HEK293 (cell line): ENCODE data around the gene NOVA1.
A peak's percentile ranks its signal among the peaks of the same experiment; 100 is the strongest.

Source experiments
- CTCF ChIA-PET: fragments of 350-600 bp; formaldehyde crosslinking; extraction: SDS; loops from one replicate; lab custom pipeline; 2021; ENCODE audit warnings: antibody characterized with exemption; lab: Yijun Ruan, JAX
- POLR2A ChIA-PET: fragments of 300-600 bp; formaldehyde crosslinking; extraction: SDS; loops from one replicate; lab custom pipeline; 2020; ENCODE audit warnings: antibody characterized with exemption, inconsistent platforms; lab: Yijun Ruan, JAX
- H3K27ac ChIP-seq: fragments of 200-500 bp; sonication (Bioruptor generic); 2 replicates; pipeline ENCODE4 v1.5.1; 2014; ENCODE audit warnings: low read depth, low read length, control low read depth, inconsistent platforms; ENCODE audit errors: extremely low read depth
- H3K36me3 ChIP-seq, 2 experiments: fragments of 200-500 bp in 1 of 2; sonication (Bioruptor generic) in 1 of 2; 1 replicate in 1 of 2; 2 replicates in 1 of 2; pipeline ENCODE4 v1.5.1; 2014 to 2017; ENCODE audit warnings: inconsistent platforms in 2 of 2, low read length in 2 of 2; ENCODE audit not compliant: control insufficient read depth in 2 of 2, insufficient read depth in 1 of 2
- H3K4me1 ChIP-seq: fragments of 200-500 bp; sonication (Bioruptor generic); 2 replicates; pipeline ENCODE4 v1.5.1; 2014; ENCODE audit warnings: mild to moderate bottlenecking, low read length, inconsistent platforms; ENCODE audit not compliant: control insufficient read depth, insufficient read depth
- H3K4me3 ChIP-seq: 2 replicates; pipeline ENCODE4 v1.5.1; 2011; ENCODE audit warnings: low read depth, mild to moderate bottlenecking, control low read depth, low read length, moderate library complexity
- H3K9me3 ChIP-seq: fragments of 200-500 bp; sonication (Bioruptor generic); 2 replicates; pipeline ENCODE4 v1.5.1; 2014; ENCODE audit warnings: low read depth, low read length, inconsistent platforms; ENCODE audit not compliant: control insufficient read depth, insufficient read depth
- BCL11B ChIP-seq: fragments of 450-650 bp; formaldehyde crosslinking; IDR thresholded peaks from 2 replicates; pipeline ENCODE4 v1.5.1; 2016; ENCODE audit warnings: low read depth, missing biosample characterization, missing genetic modification characterization
- ELK4 ChIP-seq: IDR thresholded peaks from 2 replicates; pipeline ENCODE4 v1.6.1; 2011; ENCODE audit warnings: mild to moderate bottlenecking, low read depth, low read length, borderline replicate concordance
- GLI2 ChIP-seq: fragments of 450-650 bp; formaldehyde crosslinking; IDR thresholded peaks from 2 replicates; pipeline ENCODE4; 2017; ENCODE audit warnings: missing biosample characterization, missing genetic modification characterization, low read depth, borderline replicate concordance
- KLF1 ChIP-seq: fragments of 450-650 bp; formaldehyde crosslinking; IDR thresholded peaks from 2 replicates; pipeline ENCODE4 v1.5.1; 2016; ENCODE audit warnings: missing biosample characterization, missing genetic modification characterization
- KLF10 ChIP-seq: fragments of 450-650 bp; IDR thresholded peaks from 2 replicates; pipeline ENCODE4 v1.5.1; 2018; ENCODE audit warnings: missing biosample characterization, mild to moderate bottlenecking, missing genetic modification characterization
- PRDM6 ChIP-seq: fragments of 450-650 bp; formaldehyde crosslinking; IDR thresholded peaks from 2 replicates; pipeline ENCODE4 v1.5.1; 2017; ENCODE audit warnings: missing biosample characterization, missing genetic modification characterization
- SALL2 ChIP-seq: fragments of 450-650 bp; formaldehyde crosslinking; IDR thresholded peaks from 2 replicates; pipeline ENCODE4 v1.5.0; 2017; ENCODE audit warnings: missing biosample characterization, mild to moderate bottlenecking, missing genetic modification characterization, borderline replicate concordance
- ZBTB17 ChIP-seq: fragments of 450-650 bp; formaldehyde crosslinking; IDR thresholded peaks from 2 replicates; pipeline ENCODE4 v1.5.1; 2016; ENCODE audit warnings: missing biosample characterization, missing genetic modification characterization
- ZBTB48 ChIP-seq: fragments of 450-650 bp; formaldehyde crosslinking; IDR thresholded peaks from 2 replicates; pipeline ENCODE4 v1.5.1; 2016; ENCODE audit warnings: missing biosample characterization, missing genetic modification characterization
- ZFP3 ChIP-seq: fragments of 450-650 bp; formaldehyde crosslinking; IDR thresholded peaks from 2 replicates; pipeline ENCODE4 v1.5.1; 2016; ENCODE audit warnings: low read depth, missing biosample characterization, missing genetic modification characterization
- ZFP41 ChIP-seq: fragments of 450-650 bp; formaldehyde crosslinking; IDR thresholded peaks from 2 replicates; pipeline ENCODE4 v1.5.1; 2016; ENCODE audit warnings: missing biosample characterization, missing genetic modification characterization, borderline replicate concordance
- ZNF112 ChIP-seq: fragments of 450-650 bp; formaldehyde crosslinking; IDR thresholded peaks from 2 replicates; pipeline ENCODE4 v1.5.0; 2017; ENCODE audit warnings: missing biosample characterization, missing genetic modification characterization
- ZNF132 ChIP-seq: fragments of 450-650 bp; formaldehyde crosslinking; IDR thresholded peaks from 2 replicates; pipeline ENCODE4 v1.5.1; 2017; ENCODE audit warnings: missing biosample characterization, missing genetic modification characterization, borderline replicate concordance
- ZNF184 ChIP-seq: fragments of 450-650 bp; IDR thresholded peaks from 2 replicates; pipeline ENCODE4 v1.5.1; 2018; ENCODE audit warnings: missing biosample characterization, mild to moderate bottlenecking, missing genetic modification characterization
- ZNF302 ChIP-seq: fragments of 450-650 bp; formaldehyde crosslinking; IDR thresholded peaks from 2 replicates; pipeline ENCODE4 v1.5.1; 2016; ENCODE audit warnings: missing biosample characterization, missing genetic modification characterization, low read depth
- ZNF391 ChIP-seq: fragments of 450-650 bp; formaldehyde crosslinking; IDR thresholded peaks from 2 replicates; pipeline ENCODE4 v1.5.1; 2016; ENCODE audit warnings: low read depth, missing biosample characterization, missing genetic modification characterization, borderline replicate concordance
- ZNF416 ChIP-seq: fragments of 450-650 bp; formaldehyde crosslinking; IDR thresholded peaks from 2 replicates; pipeline ENCODE4 v1.5.1; 2016; ENCODE audit warnings: missing biosample characterization, missing genetic modification characterization
- ZNF449 ChIP-seq: fragments of 450-650 bp; formaldehyde crosslinking; IDR thresholded peaks from 2 replicates; pipeline ENCODE4 v1.5.1; 2017; ENCODE audit warnings: missing biosample characterization, mild to moderate bottlenecking, missing genetic modification characterization, moderate library complexity
- ZNF514 ChIP-seq: fragments of 450-650 bp; formaldehyde crosslinking; IDR thresholded peaks from 2 replicates; pipeline ENCODE4 v1.5.1; 2016; ENCODE audit warnings: missing biosample characterization, missing genetic modification characterization
- ZNF610 ChIP-seq: fragments of 450-650 bp; formaldehyde crosslinking; IDR thresholded peaks from 2 replicates; pipeline ENCODE4 v1.5.1; 2016; ENCODE audit warnings: missing biosample characterization, missing genetic modification characterization, borderline replicate concordance
- ZNF623 ChIP-seq: fragments of 450-650 bp; formaldehyde crosslinking; IDR thresholded peaks from 2 replicates; pipeline ENCODE4 v1.5.1; 2016; ENCODE audit warnings: missing biosample characterization, missing genetic modification characterization
- ZNF626 ChIP-seq: fragments of 450-650 bp; sonication (Bioruptor Pico); formaldehyde crosslinking; IDR thresholded peaks from 2 replicates; pipeline ENCODE4 v1.5.1; 2018; ENCODE audit warnings: missing biosample characterization, missing genetic modification characterization, inconsistent platforms
- ZNF629 ChIP-seq: fragments of 450-650 bp; formaldehyde crosslinking; IDR thresholded peaks from 2 replicates; pipeline ENCODE4 v1.5.1; 2017; ENCODE audit warnings: missing biosample characterization, missing genetic modification characterization
- ZNF692 ChIP-seq: fragments of 450-650 bp; formaldehyde crosslinking; IDR thresholded peaks from 2 replicates; pipeline ENCODE4 v1.5.1; 2016; ENCODE audit warnings: missing biosample characterization, missing genetic modification characterization

The NOVA1 gene

GRCh38 chr14:26526137-26526536 lies 71.7 kb downstream of the NOVA1 start:
- TF ChIP-seq ZNF623 (tag by site-specific recombination), result no peak
- TF ChIP-seq PRDM6 (tag by site-specific recombination), result no peak
- TF ChIP-seq ZNF302 (tag by site-specific recombination), result no peak
- no peak for TF ChIP-seq ZNF416 (tag by site-specific recombination)
- TF ChIP-seq ZNF610 (tag by site-specific recombination), result no peak
- no peak for TF ChIP-seq GLI2 (tag by site-specific recombination)
- no peak for TF ChIP-seq ZNF184
- TF ChIP-seq KLF10 (tag by site-specific recombination), result no peak
- no peak for TF ChIP-seq ZFP3 (tag by site-specific recombination)
- no peak for TF ChIP-seq ZNF629 (tag by site-specific recombination)
- TF ChIP-seq ZBTB17 (tag by site-specific recombination), result no peak
- TF ChIP-seq SALL2 (tag by site-specific recombination), result no peak
- TF ChIP-seq ZFP41 (tag by site-specific recombination), result no peak
- TF ChIP-seq ZBTB48 (tag by site-specific recombination), result no peak
- TF ChIP-seq BCL11B (tag by site-specific recombination), result no peak
- Histone ChIP-seq H3K27ac (no peak overlapping the region), H3K9me3 (no peaks in the 10 kb centered on the region), H3K36me3 (no peaks in the 10 kb centered on the region), H3K4me3 (no peak overlapping the region), H3K4me1 (no peaks in the 10 kb centered on the region)
- ChIA-PET POLR2A (no interaction called here), CTCF (no interaction called here)

GRCh38 chr14:26525085-26525484 lies 72.7 kb downstream of the NOVA1 start:
- Histone ChIP-seq H3K36me3 (no peaks in the 10 kb centered on the region), H3K9me3 (no peaks in the 10 kb centered on the region), H3K27ac (no peak overlapping the region), H3K4me1 (no peaks in the 10 kb centered on the region), H3K4me3 (no peak overlapping the region)
- TF ChIP-seq PRDM6 (tag by site-specific recombination) (peak; percentile 62), KLF1 (tag by site-specific recombination) (no peak), ZNF692 (tag by site-specific recombination) (no peak)
- ChIA-PET POLR2A (no interaction called here), CTCF (interaction anchor here (0.6 kb wide), 1 partner anchor 461 kb away, joined by 4 read pairs; no protein-coding TSS in a partner anchor)

- H3K27ac ChIP-seq, result no peak overlapping the region
- no peak overlapping the region for H3K4me3 ChIP-seq
- H3K9me3 ChIP-seq, result no peaks in the 10 kb centered on the region
- POLR2A ChIA-PET, result no interaction called here
- H3K4me1 ChIP-seq, result no peaks in the 10 kb centered on the region
- CTCF ChIA-PET, result no interaction called here
- H3K36me3 ChIP-seq, result no peaks in the 10 kb centered on the region
- TF ChIP-seq ZNF514 (tag by site-specific recombination) (no peak), ZNF391 (no peak), ZNF112 (tag by site-specific recombination) (no peak), ELK4 (no peak), ZNF626 (no peak), ZNF132 (tag by site-specific recombination) (no peak), ZNF449 (tag by site-specific recombination) (no peak)
- TF ChIP-seq, all 188 proteins: peak for 0
Measured at GRCh38 chr14:26522967-26523366, 74.9 kb downstream of the NOVA1 start.
